Gastroesophageal sphincter (tissue), 4 donors: ENCODE data around the gene ATE1. TPM values are rescaled to one million over a fixed set of nuclear protein-coding genes. Genes with fewer than 3 reads are reported as not detected.

Experiments
- ATAC-seq: fragments of 150-250 bp; one replicate; pipeline ENCODE4 v1.9.1; 2016; ENCODE audit warnings: mild to moderate bottlenecking, moderate library complexity
- H3K27ac ChIP-seq, 4 donors: fragments of 200-600 bp; sonication (generic) in 3 of 4; 1 replicate in 3 of 4; 2 replicates in 1 of 4; pipeline ENCODE4 v1.5.1; 2016 to 2019
- H3K27me3 ChIP-seq: fragments of 200-600 bp; sonication (generic); one replicate; pipeline ENCODE4 v1.5.1; 2019
- H3K36me3 ChIP-seq, 2 donors: fragments of 200-600 bp; sonication (generic); one replicate each; pipeline ENCODE4 v1.5.1; 2019; ENCODE audit warnings: control low read depth in 1 of 2
- H3K4me1 ChIP-seq, 3 donors: fragments of 200-600 bp; sonication (generic); 1 replicate in 2 of 3; 2 replicates in 1 of 3; pipeline ENCODE4 v1.5.1; 2016 to 2019; ENCODE audit warnings: control low read depth in 2 of 3
- H3K4me3 ChIP-seq, 2 donors: fragments of 200-600 bp; sonication (generic); one replicate each; pipeline ENCODE4 v1.5.1; 2019; ENCODE audit warnings: mild to moderate bottlenecking in 1 of 2, moderate library complexity in 1 of 2
- H3K9me3 ChIP-seq, 3 donors: fragments of 200-600 bp; sonication (generic); one replicate each; pipeline ENCODE4 v1.5.1; 2017 to 2019; ENCODE audit warnings: control low read depth in 2 of 3
- EP300 ChIP-seq: sonication (generic); formaldehyde crosslinking; IDR thresholded peaks from one replicate; pipeline ENCODE4 v1.6.1; 2017; ENCODE audit warnings: antibody characterized with exemption, mild to moderate bottlenecking
- POLR2A ChIP-seq, 2 donors: fragments of 450-650 bp; IDR thresholded peaks; one replicate each; pipeline ENCODE4 v1.6.1; 2017; ENCODE audit warnings: antibody characterized with exemption in 2 of 2, mild to moderate bottlenecking in 2 of 2, moderate library complexity in 1 of 2
- POLR2AphosphoS5 ChIP-seq: sonication (generic); formaldehyde crosslinking; IDR thresholded peaks from one replicate; pipeline ENCODE4 v1.6.1; 2017; ENCODE audit warnings: antibody characterized with exemption
- WGBS, 2 donors: methylation state at CpG; one replicate each; pipeline ENCODE4 v1.1.5; 2018; ENCODE audit warnings: low coverage in 1 of 2; 5-methylcytosine and 5-hydroxymethylcytosine counted together
- total RNA-seq, 4 donors: library from RNA; depleted of rRNA; stranded (reverse); fragments of >200 nt; gene quantifications; one replicate each; pipeline ENCODE4 v1.1.0, GENCODE V29; 2016
- TF ChIP-seq, protein P1 (sequence below), 4 experiments: fragments of 200-600 bp in 2 of 4; fragments of 450-650 bp in 2 of 4; sonication (generic) in 1 of 4; IDR thresholded peaks; one replicate each; pipeline ENCODE4 v1.5.1; 2017 to 2019; ENCODE audit warnings: antibody characterized with exemption in 4 of 4, mild to moderate bottlenecking in 2 of 4, moderate library complexity in 2 of 4

ATE1 gene
- total RNA-seq, 4 donors from 2014 or later = 24.6 to 38.2 (median 32.6) TPM

DNA sequence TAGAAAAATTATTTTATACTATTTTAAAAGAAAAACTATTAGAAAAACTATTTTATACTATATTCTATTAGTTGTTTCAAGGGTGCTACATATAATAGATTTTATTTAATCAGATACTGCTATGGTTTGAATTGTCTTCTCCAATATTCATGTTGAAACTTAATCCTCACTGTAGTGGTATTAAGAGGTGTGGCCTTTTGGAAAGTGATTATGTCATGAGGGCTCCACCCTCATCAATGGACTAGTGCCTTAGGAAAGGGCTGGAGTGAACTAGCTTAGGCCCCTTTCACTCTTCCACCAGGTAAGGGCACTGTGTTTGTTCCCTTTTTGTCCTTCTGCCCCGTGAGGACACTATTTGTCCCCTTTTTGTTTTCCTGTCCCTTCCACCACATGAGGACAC is 111.6 kb downstream of the ATE1 start:
- no peaks in the 10 kb centered on the region for H3K9me3 ChIP-seq
- H3K4me1 ChIP-seq = no peaks in the 10 kb centered on the region
- TF ChIP-seq, protein P1, sequence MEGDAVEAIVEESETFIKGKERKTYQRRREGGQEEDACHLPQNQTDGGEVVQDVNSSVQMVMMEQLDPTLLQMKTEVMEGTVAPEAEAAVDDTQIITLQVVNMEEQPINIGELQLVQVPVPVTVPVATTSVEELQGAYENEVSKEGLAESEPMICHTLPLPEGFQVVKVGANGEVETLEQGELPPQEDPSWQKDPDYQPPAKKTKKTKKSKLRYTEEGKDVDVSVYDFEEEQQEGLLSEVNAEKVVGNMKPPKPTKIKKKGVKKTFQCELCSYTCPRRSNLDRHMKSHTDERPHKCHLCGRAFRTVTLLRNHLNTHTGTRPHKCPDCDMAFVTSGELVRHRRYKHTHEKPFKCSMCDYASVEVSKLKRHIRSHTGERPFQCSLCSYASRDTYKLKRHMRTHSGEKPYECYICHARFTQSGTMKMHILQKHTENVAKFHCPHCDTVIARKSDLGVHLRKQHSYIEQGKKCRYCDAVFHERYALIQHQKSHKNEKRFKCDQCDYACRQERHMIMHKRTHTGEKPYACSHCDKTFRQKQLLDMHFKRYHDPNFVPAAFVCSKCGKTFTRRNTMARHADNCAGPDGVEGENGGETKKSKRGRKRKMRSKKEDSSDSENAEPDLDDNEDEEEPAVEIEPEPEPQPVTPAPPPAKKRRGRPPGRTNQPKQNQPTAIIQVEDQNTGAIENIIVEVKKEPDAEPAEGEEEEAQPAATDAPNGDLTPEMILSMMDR (IDR thresholded peaks at IDR 0.05) = no peak
- TF ChIP-seq POLR2AphosphoS5 (no peak), EP300 (no peak), POLR2A (IDR thresholded peaks at IDR 0.05) (no peak)
- WGBS, 2 donors = 100% methylated on average over 1 of the region's 1 CpG
- no peaks in the 10 kb centered on the region for H3K27me3 ChIP-seq
- H3K27ac ChIP-seq = no peak overlapping the region
- no peak overlapping the region for H3K4me3 ChIP-seq
- ATAC-seq = no peak
- H3K36me3 ChIP-seq = peaks cover 0 to 18% of the 10 kb centered on the region in 2 donors

DNA sequence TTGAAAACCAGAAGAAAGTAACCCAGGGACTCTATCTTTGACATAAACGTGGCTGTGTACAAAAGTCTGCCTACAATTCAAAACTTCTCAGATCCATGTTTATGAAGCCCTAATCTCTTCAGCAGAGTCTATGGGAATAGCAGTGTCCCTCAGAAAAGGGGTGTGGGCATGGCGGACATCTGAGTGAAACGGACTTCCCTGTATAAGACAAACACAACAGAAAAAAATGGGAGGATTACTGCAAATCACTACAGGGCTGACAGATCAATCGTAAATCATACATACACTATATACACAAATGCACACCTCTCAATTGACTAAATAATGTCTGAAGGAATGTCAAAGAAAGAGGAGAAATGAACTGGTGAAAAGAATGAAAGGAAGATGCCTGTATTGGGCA is 114.0 kb downstream of the ATE1 start:
- no peaks in the 10 kb centered on the region for H3K4me1 ChIP-seq
- TF ChIP-seq POLR2A (IDR thresholded peaks at IDR 0.05) (no peak), POLR2AphosphoS5 (no peak), EP300 (no peak)
- ATAC-seq = no peak
- 74 to 83% methylated on average over 1 to 4 of the region's 4 CpGs for WGBS, 2 donors
- no peaks in the 10 kb centered on the region for H3K9me3 ChIP-seq
- peaks cover 0 to 18% of the 10 kb centered on the region in 2 donors for H3K36me3 ChIP-seq
- H3K27ac ChIP-seq = no peak overlapping the region
- H3K4me3 ChIP-seq = no peak overlapping the region
- no peaks in the 10 kb centered on the region for H3K27me3 ChIP-seq

DNA sequence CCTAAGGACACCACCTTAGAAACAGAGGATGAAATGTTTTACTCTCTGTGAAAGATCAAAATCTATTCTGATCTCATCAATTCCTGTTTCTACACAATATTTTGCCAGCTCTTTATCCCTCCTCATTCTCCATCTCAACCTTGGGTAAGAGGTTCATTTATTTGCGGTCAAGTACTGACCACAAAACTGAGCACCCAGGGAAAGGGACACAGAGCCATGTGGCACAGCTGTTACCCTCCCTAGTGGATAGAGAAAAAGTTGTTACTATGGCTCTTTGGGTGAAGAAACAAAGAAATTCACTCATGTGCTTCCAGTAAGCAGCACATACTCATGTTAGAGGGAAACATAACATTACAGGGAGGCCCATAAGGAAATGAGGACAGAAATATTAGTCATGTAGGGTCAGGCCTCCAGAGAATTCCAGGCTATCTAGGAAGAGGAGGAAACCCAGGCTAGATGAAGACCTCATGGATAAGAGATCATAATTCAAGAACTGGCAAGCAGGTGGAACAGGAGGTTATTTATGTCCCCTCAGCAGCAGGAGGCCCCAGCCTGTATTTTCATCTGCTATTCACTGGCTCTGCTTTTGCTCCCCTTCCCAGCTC is 114.5 kb downstream of the ATE1 start:
- WGBS, 2 donors = 86 to 100% methylated on average over 1 of the region's 1 CpG
- no peak for ATAC-seq

DNA sequence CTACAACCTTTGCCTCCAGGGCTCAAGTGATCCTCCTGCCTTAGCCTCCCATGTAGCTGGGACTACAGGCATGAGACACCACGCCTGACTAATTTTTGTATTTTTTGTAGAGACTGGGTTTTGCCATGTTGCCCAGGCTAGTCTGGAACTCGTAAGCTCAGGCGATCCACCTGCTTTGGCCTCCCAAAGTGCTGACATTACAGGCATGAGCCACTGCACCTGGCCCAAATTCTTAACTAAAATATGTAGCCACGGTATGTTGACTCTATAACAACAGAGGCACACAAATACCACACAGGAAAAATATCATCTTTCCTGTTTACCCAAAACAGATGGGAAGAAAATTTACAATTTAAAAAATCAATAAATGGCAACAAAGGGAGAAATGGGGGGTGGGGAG is 115.8 kb downstream of the ATE1 start:
- 0 to 40% methylated on average over 1 to 2 of the region's 4 CpGs for WGBS, 2 donors
- no peak for ATAC-seq

More for the DNA sequence above, 114.5 kb downstream of the ATE1 start:
- H3K4me1 ChIP-seq = no peaks in the 10 kb centered on the region
- H3K4me3 ChIP-seq = no peak overlapping the region
- no peaks in the 10 kb centered on the region for H3K9me3 ChIP-seq
- peaks cover 0 to 20% of the 10 kb centered on the region in 2 donors for H3K36me3 ChIP-seq
- no peak overlapping the region for H3K27ac ChIP-seq
- TF ChIP-seq EP300 (no peak), POLR2AphosphoS5 (no peak)
- TF ChIP-seq, protein P1 (IDR thresholded peaks at IDR 0.05) = no peak
- H3K27me3 ChIP-seq = no peaks in the 10 kb centered on the region

DNA sequence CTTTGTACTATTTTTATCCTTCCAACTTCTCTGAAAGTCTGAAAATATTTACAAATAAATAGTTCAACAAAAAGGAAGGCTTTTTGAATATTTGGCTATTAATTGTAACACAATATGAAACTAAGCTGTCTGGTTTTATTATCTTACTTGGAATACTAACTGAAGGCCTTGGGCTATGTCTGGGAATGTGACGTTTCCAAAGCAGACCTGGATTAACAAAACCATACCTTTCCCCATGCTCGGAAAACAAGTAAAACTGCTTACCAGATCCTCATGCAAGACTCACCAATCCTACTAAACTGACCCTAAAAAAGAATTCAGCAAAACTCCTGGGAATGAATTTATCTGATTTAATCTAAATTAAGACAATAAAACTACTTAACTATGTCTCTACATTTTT is 116.4 kb downstream of the ATE1 start:
- H3K9me3 ChIP-seq = no peaks in the 10 kb centered on the region
- H3K36me3 ChIP-seq = peaks cover 0 to 26% of the 10 kb centered on the region in 2 donors
- no peaks in the 10 kb centered on the region for H3K27me3 ChIP-seq
- no peak for ATAC-seq
- TF ChIP-seq EP300 = no peak
- no peak for TF ChIP-seq POLR2AphosphoS5
- TF ChIP-seq POLR2A (IDR thresholded peaks at IDR 0.05) = no peak
- TF ChIP-seq, protein P1 (IDR thresholded peaks at IDR 0.05) = no peak
- no peak overlapping the region for H3K27ac ChIP-seq
- no peak overlapping the region for H3K4me3 ChIP-seq
- no peaks in the 10 kb centered on the region for H3K4me1 ChIP-seq
- WGBS, 2 donors = 83 to 100% methylated on average over 2 of the region's 2 CpGs

More for the DNA sequence above, 115.8 kb downstream of the ATE1 start:
- Histone ChIP-seq H3K4me1 (no peaks in the 10 kb centered on the region), H3K36me3 (peaks cover 0 to 26% of the 10 kb centered on the region in 2 donors), H3K27me3 (no peaks in the 10 kb centered on the region), H3K9me3 (no peaks in the 10 kb centered on the region), H3K4me3 (no peak overlapping the region), H3K27ac (no peak overlapping the region)
- TF ChIP-seq EP300 (no peak), POLR2A (IDR thresholded peaks at IDR 0.05) (no peak), POLR2AphosphoS5 (no peak)
- TF ChIP-seq, protein P1 (IDR thresholded peaks at IDR 0.05) = no peak
